ENCODE data around the gene MOV10L1. TPM values are rescaled to one million over a fixed set of nuclear protein-coding genes. Genes with fewer than 3 reads are reported as not detected.

Gene MOV10L1
- total and polyA plus RNA-seq, 12 donors: 0.16 to 0.42 (median 0.26) TPM; not detected in 8

- H3K4me1 ChIP-seq: no peaks in the 10 kb centered on the region
- intact Hi-C loops (cut with DNase I): no loop called here
- no peaks in the 10 kb centered on the region for H3K9me3 ChIP-seq
- TF ChIP-seq CTCF (IDR thresholded peaks at IDR 0.05): no peak
- no peak for DNase-seq
- no peak for ATAC-seq
- H3K27ac ChIP-seq: no peak overlapping the region
- WGBS, 2 donors: 89 to 91% methylated on average over 9 of the region's 9 CpGs
- H3K27me3 ChIP-seq: peaks cover 0 to 26% (median 19%) of the 10 kb centered on the region in 7 donors
- H3K36me3 ChIP-seq: no peaks in the 10 kb centered on the region
- H3K4me3 ChIP-seq: no peak overlapping the region
These were observed 49.2 kb downstream of the MOV10L1 start for GRCh38 chr22:50138988-50139387.

- WGBS, 2 donors: 77 to 78% methylated on average over 15 of the region's 15 CpGs
- ATAC-seq (no peak), DNase-seq (no peak)
- no peaks in the 10 kb centered on the region for H3K36me3 ChIP-seq
- peaks cover 0 to 27% (median 19%) of the 10 kb centered on the region in 7 donors for H3K27me3 ChIP-seq
- H3K4me3 ChIP-seq: no peak overlapping the region
- no peaks in the 10 kb centered on the region for H3K4me1 ChIP-seq
- no peak for TF ChIP-seq CTCF (IDR thresholded peaks at IDR 0.05)
- no peak overlapping the region for H3K27ac ChIP-seq
- no peaks in the 10 kb centered on the region for H3K9me3 ChIP-seq
- intact Hi-C loops (cut with DNase I): no loop called here
These were observed 50.1 kb downstream of the MOV10L1 start for GRCh38 chr22:50139843-50140415.

- 79 to 81% methylated on average over 3 of the region's 3 CpGs for whole genome bisulfite sequencing, 2 donors
- Histone ChIP-seq H3K27ac (no peak overlapping the region), H3K4me3 (no peak overlapping the region), H3K36me3 (no peaks in the 10 kb centered on the region), H3K4me1 (no peaks in the 10 kb centered on the region), H3K27me3 (peaks cover 0 to 33% (median 23%) of the 10 kb centered on the region in 7 donors), H3K9me3 (no peaks in the 10 kb centered on the region)
- intact Hi-C loops (cut with DNase I): no loop called here
- ATAC-seq (no peak), DNase-seq (no peak)
- TF ChIP-seq CTCF (IDR thresholded peaks at IDR 0.05): no peak
These were observed 50.8 kb downstream of the MOV10L1 start for GRCh38 chr22:50140615-50141014.

- DNase-seq: no peak
- no peak for TF ChIP-seq CTCF (IDR thresholded peaks at IDR 0.05)
- Histone ChIP-seq H3K27ac (no peak overlapping the region), H3K4me3 (no peak overlapping the region), H3K27me3 (peaks cover 0 to 42% (median 27%) of the 10 kb centered on the region in 7 donors), H3K36me3 (no peaks in the 10 kb centered on the region), H3K4me1 (peaks cover 0 to 3% (median 0%) of the 10 kb centered on the region in 9 donors), H3K9me3 (no peaks in the 10 kb centered on the region)
- intact Hi-C loops (cut with DNase I): no loop called here
- no peak for ATAC-seq
- 63 to 66% methylated on average over 6 of the region's 6 CpGs for WGBS, 2 donors
These were observed 51.7 kb downstream of the MOV10L1 start for GRCh38 chr22:50141462-50141861.

All from heart right ventricle (tissue), 16 donors.